Measurements from ENCODE around the gene DCST2. TPM values are rescaled to one million over a fixed set of nuclear protein-coding genes. Genes with fewer than 3 reads are reported as not detected.
A peak's percentile ranks its signal among the peaks of the same experiment; 100 is the strongest.

Gene DCST2
- polyA plus RNA-seq, 1 of the 3 experiments (the other 2 are of a cell fraction): 0.76 TPM

DNA sequence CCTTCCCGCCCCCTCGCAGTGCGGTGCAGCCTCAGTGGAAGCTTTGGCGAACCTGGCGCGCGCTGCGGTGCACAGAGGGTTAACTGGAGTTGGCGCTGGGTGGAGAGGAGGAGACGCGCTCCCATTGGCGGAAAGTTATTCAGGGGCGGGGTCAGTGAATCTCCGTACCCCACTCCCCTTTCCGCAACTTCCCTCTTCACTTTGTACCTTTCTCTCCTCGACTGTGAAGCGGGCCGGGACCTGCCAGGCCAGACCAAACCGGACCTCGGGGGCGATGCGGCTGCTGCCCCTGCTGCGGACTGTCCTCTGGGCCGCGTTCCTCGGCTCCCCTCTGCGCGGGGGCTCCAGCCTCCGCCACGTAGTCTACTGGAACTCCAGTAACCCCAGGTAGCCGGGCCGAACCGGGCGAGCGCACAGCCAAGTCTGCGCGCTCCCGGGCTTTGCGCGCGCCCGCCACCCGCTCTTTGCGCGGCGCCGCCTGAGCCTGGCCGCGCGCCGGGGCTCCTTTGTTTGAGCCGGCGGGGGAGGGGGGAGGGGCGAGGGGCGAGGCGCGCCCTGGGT is 30.0 kb upstream of the DCST2 start, which contains the start of gene EFNA4:
EFNA4 (plus strand) TSS at position 191 of the 561 bp plus-strand sequence; CDS start at position 275, 84 bp downstream.
- TF ChIP-seq POLR2AphosphoS5 (IDR thresholded peaks at IDR 0.05; ENCODE audit: low read depth, low read length) (peak; percentile 92), GABPA (IDR thresholded peaks at IDR 0.05; ENCODE audit: low read depth) (no peak), TAF1 (IDR thresholded peaks at IDR 0.05; ENCODE audit: borderline replicate concordance, low read depth, low read length) (peak; percentile 82), RCOR1 (IDR thresholded peaks at IDR 0.05; ENCODE audit: low read length) (peak; percentile 89), TCF12 (IDR thresholded peaks at IDR 0.05) (no peak), NFIC (IDR thresholded peaks at IDR 0.05; ENCODE audit: borderline replicate concordance) (0 out of 2 replicates have a peak, but pooled peaks have one; percentile 19)
- peak within 1 kb of the TSS; percentile 88 for H3K4me2 ChIP-seq
- no peaks in the 10 kb centered on the region for H4K20me1 ChIP-seq (ENCODE audit: insufficient read depth)
- peaks cover 0 to 4% of the 10 kb centered on the region in 2 experiments for H3K36me3 ChIP-seq (replicated peaks in 1 of 2; ENCODE audit: control insufficient read depth in 1 of 2, insufficient read depth in 2 of 2, low read length in 1 of 2)
- H3K9ac ChIP-seq: peak within 1 kb of the TSS; percentile 89
- H3K4me1 ChIP-seq (ENCODE audit: control insufficient read depth in 1 of 2, insufficient read depth in 2 of 2, low read depth in 1 of 2, low read length in 1 of 2): peaks cover 0 to 25% of the 10 kb centered on the region in 2 experiments; a peak in 2 of 4 replicates
- peak; percentile 95 for DNase-seq
- H3K27ac ChIP-seq (ENCODE audit: low read depth in 2 of 2, low read length in 1 of 2): peak within 1 kb of the TSS; percentile 83 to 85
- H3K9me3 ChIP-seq: no peaks in the 10 kb centered on the region
- peaks cover 9% of the 10 kb centered on the region for H3F3A ChIP-seq (replicated peaks; ENCODE audit: insufficient read depth)
- peak within 1 kb of the TSS; percentile 79 to 92 for H3K4me3 ChIP-seq (ENCODE audit: low read depth in 2 of 2, low read length in 1 of 2)
- CTCF ChIA-PET: interaction anchor here (0.9 to 29.9 kb wide), 7 partner anchors 14 to 102 kb away, joined by 3 to 573 read pairs (median 11); partner anchors contain the start of genes ADAM15, DCST1, DCST2 and EFNA3
- H3K79me2 ChIP-seq (ENCODE audit: insufficient read depth): peaks cover 22% of the 10 kb centered on the region
- H3K9me2 ChIP-seq: no peaks in the 10 kb centered on the region
- whole genome bisulfite sequencing (ENCODE audit: low lambda C conversion rate): 0% methylated on average over 41 of the region's 57 CpGs
- POLR2A ChIA-PET: interaction anchor here (0.8 to 1.1 kb wide), 2 partner anchors 8 to 17 kb away, joined by 4 to 5 read pairs; no protein-coding TSS in a partner anchor
- H2AFZ ChIP-seq (ENCODE audit: low read depth): peak within 1 kb of the TSS; percentile 83
- no peaks in the 10 kb centered on the region for H3K27me3 ChIP-seq (ENCODE audit: insufficient read depth)

DNA sequence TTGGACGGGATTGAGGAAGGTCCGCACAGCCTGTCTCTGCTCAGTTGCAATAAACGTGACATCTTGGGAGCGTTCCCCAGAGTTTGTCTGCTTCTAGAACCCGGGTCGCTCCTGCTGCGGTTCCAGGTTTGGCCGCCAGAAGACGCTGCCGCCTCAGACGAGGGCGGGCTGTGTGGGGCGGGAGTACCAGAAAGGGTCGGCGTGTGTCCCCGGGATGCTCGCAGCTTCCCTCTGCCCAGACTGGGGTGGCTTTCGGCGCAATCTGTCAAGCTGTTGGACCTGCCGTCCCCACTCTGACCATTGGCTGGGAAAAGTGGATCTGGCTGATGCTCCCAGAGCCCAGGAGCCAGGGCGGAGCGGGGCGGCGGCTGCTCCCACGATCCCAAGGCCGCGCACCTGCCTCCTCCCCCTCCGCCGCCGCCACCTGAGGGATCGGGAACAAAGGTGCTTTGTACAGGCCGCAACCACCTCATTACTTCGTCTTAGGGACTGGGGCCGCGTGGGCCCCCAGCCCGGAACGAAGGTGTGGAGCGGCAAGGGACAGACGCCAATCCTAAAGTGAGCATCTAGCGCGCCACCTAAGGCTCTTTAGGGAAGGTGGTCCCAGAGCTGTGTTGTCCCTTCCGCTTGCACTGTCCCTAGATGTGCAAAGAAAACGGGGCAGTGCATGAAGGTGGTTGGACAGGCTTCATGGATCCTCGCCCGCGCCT is 29.3 kb upstream of the DCST2 start:
- Histone ChIP-seq H3K27me3 (ENCODE audit: insufficient read depth) (no peaks in the 10 kb centered on the region), H3K9me2 (no peaks in the 10 kb centered on the region), H3K9me3 (no peaks in the 10 kb centered on the region), H3K4me2 (peak overlapping the region; percentile 88; the same call in 1 of the 2 replicates), H3K27ac (ENCODE audit: low read depth in 2 of 2, low read length in 1 of 2) (no peak overlapping the region), H3K36me3 (replicated peaks in 1 of 2; ENCODE audit: control insufficient read depth in 1 of 2, insufficient read depth in 2 of 2, low read length in 1 of 2) (peaks cover 0 to 11% of the 10 kb centered on the region in 2 experiments), H3F3A (replicated peaks; ENCODE audit: insufficient read depth) (peaks cover 9% of the 10 kb centered on the region), H3K4me3 (ENCODE audit: low read depth in 2 of 2, low read length in 1 of 2) (peak overlapping the region in 1 of 2 experiments; percentile 92; a peak in 1 of 4 replicates), H2AFZ (ENCODE audit: low read depth) (peak overlapping the region; percentile 83; the same call in 1 of the 2 replicates), H3K9ac (no peak overlapping the region), H3K4me1 (ENCODE audit: control insufficient read depth in 1 of 2, insufficient read depth in 2 of 2, low read depth in 1 of 2, low read length in 1 of 2) (peaks cover 0 to 25% of the 10 kb centered on the region in 2 experiments; a peak in 2 of 4 replicates), H4K20me1 (ENCODE audit: insufficient read depth) (no peaks in the 10 kb centered on the region), H3K79me2 (ENCODE audit: insufficient read depth) (peaks cover 22% of the 10 kb centered on the region)
- DNase-seq: peak; percentile 47
- ChIA-PET POLR2A (interaction anchor here (0.8 kb wide), 1 partner anchor 9 kb away, joined by 4 read pairs; no protein-coding TSS in a partner anchor), CTCF (interaction anchor here (0.6 to 29.9 kb wide), 10 partner anchors 15 to 110 kb away, joined by 3 to 573 read pairs (median 10); partner anchors contain the start of genes ADAM15, DCST1, DCST2 and EFNA3)
- 67% methylated on average over 42 of the region's 46 CpGs for WGBS (ENCODE audit: low lambda C conversion rate)
- no peak for TF ChIP-seq CHD2 (IDR thresholded peaks at IDR 0.05; ENCODE audit: low read length, partially characterized antibody)
- no peak for TF ChIP-seq RXRA (IDR thresholded peaks at IDR 0.05; ENCODE audit: borderline replicate concordance, low read depth)
- no peak for TF ChIP-seq EP300 (IDR thresholded peaks at IDR 0.05; ENCODE audit: borderline replicate concordance in 1 of 2, low read depth in 1 of 2, low read length in 1 of 2)
- TF ChIP-seq NFIC (IDR thresholded peaks at IDR 0.05; ENCODE audit: borderline replicate concordance): no peak
- TF ChIP-seq, protein P1, sequence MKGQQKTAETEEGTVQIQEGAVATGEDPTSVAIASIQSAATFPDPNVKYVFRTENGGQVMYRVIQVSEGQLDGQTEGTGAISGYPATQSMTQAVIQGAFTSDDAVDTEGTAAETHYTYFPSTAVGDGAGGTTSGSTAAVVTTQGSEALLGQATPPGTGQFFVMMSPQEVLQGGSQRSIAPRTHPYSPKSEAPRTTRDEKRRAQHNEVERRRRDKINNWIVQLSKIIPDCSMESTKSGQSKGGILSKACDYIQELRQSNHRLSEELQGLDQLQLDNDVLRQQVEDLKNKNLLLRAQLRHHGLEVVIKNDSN (IDR thresholded peaks at IDR 0.05; ENCODE audit: borderline replicate concordance, low read depth): no peak
- TF ChIP-seq, protein P2, sequence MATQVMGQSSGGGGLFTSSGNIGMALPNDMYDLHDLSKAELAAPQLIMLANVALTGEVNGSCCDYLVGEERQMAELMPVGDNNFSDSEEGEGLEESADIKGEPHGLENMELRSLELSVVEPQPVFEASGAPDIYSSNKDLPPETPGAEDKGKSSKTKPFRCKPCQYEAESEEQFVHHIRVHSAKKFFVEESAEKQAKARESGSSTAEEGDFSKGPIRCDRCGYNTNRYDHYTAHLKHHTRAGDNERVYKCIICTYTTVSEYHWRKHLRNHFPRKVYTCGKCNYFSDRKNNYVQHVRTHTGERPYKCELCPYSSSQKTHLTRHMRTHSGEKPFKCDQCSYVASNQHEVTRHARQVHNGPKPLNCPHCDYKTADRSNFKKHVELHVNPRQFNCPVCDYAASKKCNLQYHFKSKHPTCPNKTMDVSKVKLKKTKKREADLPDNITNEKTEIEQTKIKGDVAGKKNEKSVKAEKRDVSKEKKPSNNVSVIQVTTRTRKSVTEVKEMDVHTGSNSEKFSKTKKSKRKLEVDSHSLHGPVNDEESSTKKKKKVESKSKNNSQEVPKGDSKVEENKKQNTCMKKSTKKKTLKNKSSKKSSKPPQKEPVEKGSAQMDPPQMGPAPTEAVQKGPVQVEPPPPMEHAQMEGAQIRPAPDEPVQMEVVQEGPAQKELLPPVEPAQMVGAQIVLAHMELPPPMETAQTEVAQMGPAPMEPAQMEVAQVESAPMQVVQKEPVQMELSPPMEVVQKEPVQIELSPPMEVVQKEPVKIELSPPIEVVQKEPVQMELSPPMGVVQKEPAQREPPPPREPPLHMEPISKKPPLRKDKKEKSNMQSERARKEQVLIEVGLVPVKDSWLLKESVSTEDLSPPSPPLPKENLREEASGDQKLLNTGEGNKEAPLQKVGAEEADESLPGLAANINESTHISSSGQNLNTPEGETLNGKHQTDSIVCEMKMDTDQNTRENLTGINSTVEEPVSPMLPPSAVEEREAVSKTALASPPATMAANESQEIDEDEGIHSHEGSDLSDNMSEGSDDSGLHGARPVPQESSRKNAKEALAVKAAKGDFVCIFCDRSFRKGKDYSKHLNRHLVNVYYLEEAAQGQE (IDR thresholded peaks at IDR 0.05; ENCODE audit: low read depth, low read length): no peak
- TF ChIP-seq, protein P3, sequence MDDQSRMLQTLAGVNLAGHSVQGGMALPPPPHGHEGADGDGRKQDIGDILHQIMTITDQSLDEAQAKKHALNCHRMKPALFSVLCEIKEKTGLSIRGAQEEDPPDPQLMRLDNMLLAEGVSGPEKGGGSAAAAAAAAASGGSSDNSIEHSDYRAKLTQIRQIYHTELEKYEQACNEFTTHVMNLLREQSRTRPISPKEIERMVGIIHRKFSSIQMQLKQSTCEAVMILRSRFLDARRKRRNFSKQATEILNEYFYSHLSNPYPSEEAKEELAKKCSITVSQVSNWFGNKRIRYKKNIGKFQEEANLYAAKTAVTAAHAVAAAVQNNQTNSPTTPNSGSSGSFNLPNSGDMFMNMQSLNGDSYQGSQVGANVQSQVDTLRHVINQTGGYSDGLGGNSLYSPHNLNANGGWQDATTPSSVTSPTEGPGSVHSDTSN (IDR thresholded peaks at IDR 0.05): no peak
- no peak for TF ChIP-seq ELF1 (IDR thresholded peaks at IDR 0.05)
- TF ChIP-seq, protein P4, sequence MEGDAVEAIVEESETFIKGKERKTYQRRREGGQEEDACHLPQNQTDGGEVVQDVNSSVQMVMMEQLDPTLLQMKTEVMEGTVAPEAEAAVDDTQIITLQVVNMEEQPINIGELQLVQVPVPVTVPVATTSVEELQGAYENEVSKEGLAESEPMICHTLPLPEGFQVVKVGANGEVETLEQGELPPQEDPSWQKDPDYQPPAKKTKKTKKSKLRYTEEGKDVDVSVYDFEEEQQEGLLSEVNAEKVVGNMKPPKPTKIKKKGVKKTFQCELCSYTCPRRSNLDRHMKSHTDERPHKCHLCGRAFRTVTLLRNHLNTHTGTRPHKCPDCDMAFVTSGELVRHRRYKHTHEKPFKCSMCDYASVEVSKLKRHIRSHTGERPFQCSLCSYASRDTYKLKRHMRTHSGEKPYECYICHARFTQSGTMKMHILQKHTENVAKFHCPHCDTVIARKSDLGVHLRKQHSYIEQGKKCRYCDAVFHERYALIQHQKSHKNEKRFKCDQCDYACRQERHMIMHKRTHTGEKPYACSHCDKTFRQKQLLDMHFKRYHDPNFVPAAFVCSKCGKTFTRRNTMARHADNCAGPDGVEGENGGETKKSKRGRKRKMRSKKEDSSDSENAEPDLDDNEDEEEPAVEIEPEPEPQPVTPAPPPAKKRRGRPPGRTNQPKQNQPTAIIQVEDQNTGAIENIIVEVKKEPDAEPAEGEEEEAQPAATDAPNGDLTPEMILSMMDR (IDR thresholded peaks at IDR 0.05): no peak
- TF ChIP-seq MEF2A (IDR thresholded peaks at IDR 0.05; ENCODE audit: borderline replicate concordance, low read depth): no peak
